Left cardiac atrium (tissue), 4 donors: ENCODE measurements around the gene NDE1. TPM values are rescaled to one million over a fixed set of nuclear protein-coding genes. Genes with fewer than 3 reads are reported as not detected.
"Not testable (repeated sequence)": the region's sequence is repeated elsewhere in the genome, so short reads cannot be mapped to it uniquely, and the experiment has no call there.

Experiments used
- ATAC-seq, 2 donors: fragments of 200-7000 bp; cut with Tn5 transposase; one replicate each; pipeline ENCODE4 v1.9.1; 2020; ENCODE audit warnings: mild to moderate bottlenecking in 2 of 2, moderate library complexity in 2 of 2
- DNase-seq: peaks from one replicate; pipeline ENCODE4 v3.0.0-alpha.2; 2020
- intact Hi-C, 2 donors: fragments of 100-400 bp; cut with DNase I; formaldehyde crosslinking; loops; one replicate each; pipeline versions ENCODE4 v1.14.1 to v1.15.1; 2022 to 2023
- total RNA-seq, 2 donors: library from RNA; stranded (reverse); fragmentation: NEBNext Ultra II Directional; extraction: Animal tissue kit (Norgen Biotek cat#: 25700); gene quantifications; one replicate each; pipeline ENCODE4 v1.2.1, GENCODE V29; 2021
- donor health status: DM: no; HTN: yes; CAD: no.
- donor health status: DM: no; HTN: yes; CAD: no; lungs with severe emphysema.
- donor health status: DM: yes; HTN: yes; CAD: no.
- donor health status: Dilated cardiomyopathy.

Gene NDE1
- total RNA-seq, 2 donors from 2014 or later: 17.8 to 19.8 TPM

- intact Hi-C loops: no loop called here
- ATAC-seq: no peak
- no peak for DNase-seq
These were observed 27.4 kb downstream of the NDE1 start for GRCh38 chr16:15677447-15677846.

GRCh38 chr16:15682105-15682570 lies 32.1 kb downstream of the NDE1 start:
- peak in 1 of 2 donors; percentile 55 for ATAC-seq
- DNase-seq: peak; percentile 30
- intact Hi-C loops: no loop called here

GRCh38 chr16:15686287-15686686 lies 36.2 kb downstream of the NDE1 start:
- ATAC-seq (no peak), DNase-seq (no peak)
- intact Hi-C loops: no loop called here

GRCh38 chr16:15689290-15689689 lies 39.2 kb downstream of the NDE1 start:
- no peak for ATAC-seq
- intact Hi-C loops: no loop called here
- DNase-seq: no peak

GRCh38 chr16:15690296-15690695 lies 40.3 kb downstream of the NDE1 start:
- intact Hi-C loops: no loop called here
- no peak for ATAC-seq
- DNase-seq: no peak

- intact Hi-C loops: no loop called here
- DNase-seq (no peak), ATAC-seq (no peak)
These were observed 41.0 kb downstream of the NDE1 start for GRCh38 chr16:15691046-15691445.

- ATAC-seq, intact Hi-C loops, DNase-seq: not testable (repeated sequence)
These were observed 42.5 kb downstream of the NDE1 start for GRCh38 chr16:15692508-15692907.

- no peak for ATAC-seq
- DNase-seq: no peak
- intact Hi-C loops: no loop called here
These were observed 44.5 kb downstream of the NDE1 start for GRCh38 chr16:15694499-15694898.

GRCh38 chr16:15699819-15700218 lies 49.8 kb downstream of the NDE1 start:
- ATAC-seq: no peak
- intact Hi-C loops: loop anchor here in 1 of 2 donors (10.0 kb wide), 1 partner anchor 275 kb away; no protein-coding TSS in a partner anchor
- no peak for DNase-seq

- intact Hi-C loops: loop anchor here in 1 of 2 donors (10.0 kb wide), 1 partner anchor 277 kb away; no protein-coding TSS in a partner anchor
- no peak for ATAC-seq
- no peak for DNase-seq
These were observed 51.3 kb downstream of the NDE1 start for GRCh38 chr16:15701367-15701766.

GRCh38 chr16:15701975-15702970 lies 52.2 kb downstream of the NDE1 start:
- DNase-seq: no peak
- ATAC-seq: no peak
- intact Hi-C loops: loop anchor here in 1 of 2 donors (10.0 kb wide), 1 partner anchor 277 kb away; no protein-coding TSS in a partner anchor

GRCh38 chr16:15703029-15703736 lies 53.1 kb downstream of the NDE1 start:
- intact Hi-C loops: loop anchor here in 1 of 2 donors (10.0 kb wide), 1 partner anchor 278 kb away; no protein-coding TSS in a partner anchor
- DNase-seq: no peak
- no peak for ATAC-seq

- intact Hi-C loops: loop anchor here in 1 of 2 donors (10.0 kb wide), 1 partner anchor 280 kb away; no protein-coding TSS in a partner anchor
- ATAC-seq (peak; percentile 70 to 82), DNase-seq (peak; percentile 78)
These were observed 54.5 kb downstream of the NDE1 start for GRCh38 chr16:15704545-15704987.

GRCh38 chr16:15705064-15705565 lies 55.1 kb downstream of the NDE1 start:
- DNase-seq: no peak
- intact Hi-C loops: loop anchor here in 1 of 2 donors (10.0 kb wide), 1 partner anchor 280 kb away; no protein-coding TSS in a partner anchor
- ATAC-seq: no peak

- DNase-seq: no peak
- ATAC-seq: no peak
- intact Hi-C loops: loop anchor here in 1 of 2 donors (10.0 kb wide), 1 partner anchor 283 kb away; no protein-coding TSS in a partner anchor
These were observed 57.3 kb downstream of the NDE1 start for GRCh38 chr16:15707332-15707731.

GRCh38 chr16:15708096-15708495 lies 58.1 kb downstream of the NDE1 start:
- intact Hi-C loops: loop anchor here in 1 of 2 donors (10.0 kb wide), 1 partner anchor 283 kb away; no protein-coding TSS in a partner anchor
- no peak for DNase-seq
- no peak for ATAC-seq

- no peak for ATAC-seq
- no peak for DNase-seq
- intact Hi-C loops: loop anchor here in 1 of 2 donors (10.0 kb wide), 1 partner anchor 284 kb away; no protein-coding TSS in a partner anchor
These were observed 59.0 kb downstream of the NDE1 start for GRCh38 chr16:15708997-15709396.

GRCh38 chr16:15714393-15715172 lies 64.5 kb downstream of the NDE1 start:
- intact Hi-C loops: no loop called here
- no peak for ATAC-seq
- DNase-seq: no peak
